B cell (primary cell): ENCODE data around the gene AGPAT3. TPM values are rescaled to one million over a fixed set of nuclear protein-coding genes. Genes with fewer than 3 reads are reported as not detected.

Experiments used
- ATAC-seq: fragments of 200-7000 bp; cut with Tn5 transposase; one replicate; pipeline ENCODE4 v1.10.0; 2021; ENCODE audit warnings: low read depth, mild to moderate bottlenecking, moderate number of reproducible peaks, moderate library complexity
- CTCF ChIA-PET: fragments of 350-600 bp; sonication (Branson Sonifier 250); formaldehyde crosslinking; loops from one replicate; lab custom pipeline; 2021; ENCODE audit warnings: antibody characterized with exemption, inconsistent platforms; lab: Charles Lee
- POLR2A ChIA-PET: fragments of 350-600 bp; sonication (Branson Sonifier 250); formaldehyde crosslinking; loops from one replicate; lab custom pipeline; 2021; ENCODE audit warnings: antibody characterized with exemption; lab: Charles Lee
- DNase-seq: peaks from one replicate; pipeline ENCODE4 v3.0.0; 2013
- H2AFZ ChIP-seq: 2 replicates; pipeline ENCODE4 v1.6.1; 2012; ENCODE audit warnings: mild to moderate bottlenecking, low read depth, low read length; ENCODE audit not compliant: insufficient read depth, poor library complexity, severe bottlenecking
- H3K27ac ChIP-seq, 2 donors: 1 replicate in 1 of 2; 2 replicates in 1 of 2; pipeline ENCODE4 v1.5.1; 2012 to 2013; ENCODE audit warnings: low read length in 2 of 2, mild to moderate bottlenecking in 2 of 2, moderate library complexity in 1 of 2
- H3K27me3 ChIP-seq, 4 experiments: fragments of 200-600 bp in 1 of 4; sonication (generic) in 1 of 4; replicated peaks in 1 of 4; 1 replicate in 2 of 4; 2 replicates in 2 of 4; pipeline versions ENCODE4 v1.6.1 to v1.7.0; 2013 to 2016; ENCODE audit warnings: low read length in 3 of 4, mild to moderate bottlenecking in 2 of 4, mixed read lengths in 1 of 4, moderate library complexity in 1 of 4; ENCODE audit not compliant: insufficient read depth in 4 of 4, control insufficient read depth in 3 of 4; ENCODE audit errors: control extremely low read depth in 1 of 4
- H3K36me3 ChIP-seq, 2 experiments: replicated peaks in 1 of 2; 1 replicate in 1 of 2; 2 replicates in 1 of 2; pipeline versions ENCODE4 v1.6.1 to v1.7.1; 2013; ENCODE audit warnings: low read length in 1 of 2; ENCODE audit not compliant: insufficient read depth in 2 of 2, control insufficient read depth in 1 of 2; ENCODE audit errors: control extremely low read depth in 1 of 2, extremely low read depth in 1 of 2
- H3K4me1 ChIP-seq, 2 donors: fragments of 200-600 bp in 1 of 2; sonication (generic) in 1 of 2; 1 replicate in 1 of 2; 2 replicates in 1 of 2; pipeline versions ENCODE4 v1.5.1 to v1.6.1; 2013 to 2017; ENCODE audit warnings: low read length in 2 of 2; ENCODE audit not compliant: control insufficient read depth in 2 of 2, insufficient read depth in 2 of 2
- H3K4me2 ChIP-seq: replicated peaks from 2 replicates; pipeline ENCODE3; 2012; ENCODE audit warnings: mild to moderate bottlenecking, low read depth, low read length; ENCODE audit not compliant: poor library complexity, severe bottlenecking
- H3K4me3 ChIP-seq, 5 experiments: fragments of 200-600 bp in 1 of 5; sonication (generic) in 1 of 5; 1 replicate in 3 of 5; 2 replicates in 2 of 5; pipeline versions ENCODE4 v1.5.1 to v1.7.0; 2011 to 2016; ENCODE audit warnings: low read length in 4 of 5, mild to moderate bottlenecking in 4 of 5, low read depth in 2 of 5, control low read depth in 1 of 5, moderate library complexity in 1 of 5; ENCODE audit not compliant: insufficient read depth in 1 of 5; ENCODE audit errors: control extremely low read depth in 1 of 5, extremely low read depth in 1 of 5
- H3K79me2 ChIP-seq: fragments of 200-600 bp; sonication (generic); one replicate; pipeline ENCODE4 v1.6.0; 2016; ENCODE audit warnings: low read length; ENCODE audit not compliant: control insufficient read depth, insufficient read depth
- H3K9ac ChIP-seq: fragments of 200-600 bp; sonication (generic); 2 replicates; pipeline ENCODE4 v1.6.1; 2017; ENCODE audit warnings: mild to moderate bottlenecking, low read length, moderate library complexity
- H3K9me3 ChIP-seq, 3 donors: one replicate each; pipeline versions ENCODE4 v1.6.1 to v1.7.1; 2013; ENCODE audit warnings: low read length in 2 of 3; ENCODE audit not compliant: control insufficient read depth in 2 of 3, insufficient read depth in 1 of 3; ENCODE audit errors: control extremely low read depth in 1 of 3
- H4K20me1 ChIP-seq: 2 replicates; pipeline ENCODE4 v1.6.0; 2012; ENCODE audit warnings: mild to moderate bottlenecking, low read length; ENCODE audit not compliant: insufficient read depth, control insufficient read depth, poor library complexity, severe bottlenecking
- H3K27ac Mint-ChIP-seq: one replicate; pipeline ENCODE4 v1.8.0; 2021; ENCODE audit warnings: mixed read lengths
- H3K27me3 Mint-ChIP-seq: one replicate; pipeline ENCODE4 v1.8.0; 2021; ENCODE audit warnings: mixed read lengths
- H3K4me1 Mint-ChIP-seq: one replicate; pipeline ENCODE4 v1.8.0; 2021; ENCODE audit warnings: mixed read lengths
- H3K4me3 Mint-ChIP-seq: one replicate; pipeline ENCODE4 v1.8.0; 2021; ENCODE audit warnings: mixed read lengths
- H3K9me3 Mint-ChIP-seq: one replicate; pipeline ENCODE4 v1.8.0; 2022; ENCODE audit warnings: mixed read lengths; ENCODE audit not compliant: insufficient read depth
- CTCF ChIP-seq: fragments of 200-600 bp; IDR thresholded peaks from one replicate; pipeline ENCODE4 v1.8.0; 2022; ENCODE audit warnings: antibody characterized with exemption, mild to moderate bottlenecking
- EZH2 ChIP-seq: IDR thresholded peaks from 2 replicates; pipeline ENCODE4 v1.6.1; 2012; ENCODE audit warnings: borderline replicate concordance, low read depth, mild to moderate bottlenecking, moderate library complexity, low read length; ENCODE audit not compliant: insufficient read depth, poor library complexity, severe bottlenecking
- WGBS: methylation state at CpG from one replicate; pipeline ENCODE4 v1.1.5; 2013; ENCODE audit warnings: missing lambda C conversion rate; ENCODE audit not compliant: insufficient coverage; 5-methylcytosine and 5-hydroxymethylcytosine counted together
- intact Hi-C: fragments of 100-400 bp; cut with micrococcal nuclease; formaldehyde crosslinking; loops from one replicate; pipeline ENCODE4 v1.10.0; 2022
- polyA plus RNA-seq: library from polyadenylated mRNA; depleted of rRNA; stranded (reverse); fragments of >200 nt; gene quantifications from 2 replicates; pipeline ENCODE4 v1.2.3, GENCODE V29; 2012
- total RNA-seq, 2 donors: library from RNA; stranded (reverse); fragments of 120-200 nt in 1 of 2; gene quantifications; 1 replicate in 1 of 2; 2 replicates in 1 of 2; pipeline versions ENCODE4 v1.2.3 to v1.2.4, GENCODE V29; 2013 to 2022

AGPAT3 gene
- total and polyA plus RNA-seq, 2 donors (not counting 1 experiment from before 2014, with no cell fraction given) = 14.3 to 49.3 TPM

DNA sequence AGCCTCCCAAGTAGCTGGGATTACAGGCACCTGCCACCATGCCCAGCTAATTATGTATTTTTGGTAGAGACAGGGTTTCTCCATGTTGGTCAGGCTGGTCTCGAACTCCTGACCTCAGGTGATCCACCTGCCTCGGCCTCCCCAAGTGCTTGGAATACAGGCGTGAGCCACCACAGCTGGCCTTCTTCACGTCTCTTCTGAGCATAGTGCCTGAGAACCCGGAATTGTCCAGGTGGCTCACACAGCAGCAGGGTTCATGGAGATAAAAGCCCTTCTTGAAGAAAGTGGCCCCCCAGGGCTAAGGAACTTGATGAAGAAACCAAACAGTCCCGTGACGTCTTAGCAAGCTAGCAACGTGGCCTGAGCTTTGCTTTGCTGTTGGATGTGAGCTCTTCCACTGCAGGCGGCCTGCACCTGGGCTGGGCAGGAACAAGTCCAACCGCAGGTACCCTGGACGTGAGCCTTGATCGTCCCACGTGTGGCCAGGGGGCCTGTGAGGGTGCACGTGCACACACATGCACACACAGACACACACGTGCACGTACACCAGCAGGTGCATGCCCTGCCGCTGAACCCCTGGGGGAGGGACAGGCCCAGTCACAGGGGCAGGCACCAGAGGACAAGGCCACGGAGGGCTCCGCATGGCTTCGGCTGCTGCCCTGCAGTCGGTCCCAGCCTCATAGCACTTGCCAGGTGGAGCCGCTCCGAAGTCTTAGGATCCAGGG lies 123.6 kb downstream of the AGPAT3 start:
- CTCF ChIA-PET = interaction anchor here (0.6 to 1.3 kb wide), 2 partner anchors 13 to 33 kb away, joined by 3 to 10 read pairs; no protein-coding TSS in a partner anchor
- no peak overlapping the region for H3K27ac ChIP-seq
- no peak overlapping the region for H3K4me2 ChIP-seq
- 86% methylated on average over 23 of the region's 23 CpGs for WGBS
- TF ChIP-seq EZH2 = no peak
- TF ChIP-seq CTCF = no peak
- H2AFZ ChIP-seq = no peak overlapping the region
- ATAC-seq (no peak), DNase-seq (no peak)
- H3K9ac ChIP-seq = no peak overlapping the region
- no peaks in the 10 kb centered on the region for H3K27me3 Mint-ChIP-seq
- no peak overlapping the region for H3K4me3 ChIP-seq
- H3K79me2 ChIP-seq = no peaks in the 10 kb centered on the region
- H3K27ac Mint-ChIP-seq = no peak overlapping the region
- no peaks in the 10 kb centered on the region for H3K9me3 Mint-ChIP-seq
- peaks cover 8% of the 10 kb centered on the region for H3K4me1 Mint-ChIP-seq
- no peaks in the 10 kb centered on the region for H4K20me1 ChIP-seq
- no peak overlapping the region for H3K4me3 Mint-ChIP-seq
- intact Hi-C loops = no loop called here
- peaks cover 0 to 5% (median 0%) of the 10 kb centered on the region in 4 experiments for H3K27me3 ChIP-seq
- POLR2A ChIA-PET = no interaction called here
- no peaks in the 10 kb centered on the region for H3K4me1 ChIP-seq
- no peaks in the 10 kb centered on the region for H3K9me3 ChIP-seq
- no peaks in the 10 kb centered on the region for H3K36me3 ChIP-seq

GRCh38 chr21:43989401-43989800 lies 124.4 kb downstream of the AGPAT3 start:
- Histone ChIP-seq H3K4me1 (no peaks in the 10 kb centered on the region), H3K79me2 (no peaks in the 10 kb centered on the region), H3K4me3 (no peak overlapping the region), H3K9ac (no peak overlapping the region), H2AFZ (no peak overlapping the region), H3K27me3 (peaks cover 0 to 5% (median 1%) of the 10 kb centered on the region in 4 experiments), H3K4me2 (no peak overlapping the region), H3K9me3 (no peaks in the 10 kb centered on the region), H3K27ac (no peak overlapping the region), H3K36me3 (no peaks in the 10 kb centered on the region), H4K20me1 (no peaks in the 10 kb centered on the region)
- H3K4me1 Mint-ChIP-seq = peaks cover 8% of the 10 kb centered on the region
- TF ChIP-seq CTCF (no peak), EZH2 (no peak)
- POLR2A ChIA-PET = no interaction called here
- no peak overlapping the region for H3K4me3 Mint-ChIP-seq
- DNase-seq (no peak), ATAC-seq (no peak)
- 93% methylated on average over 5 of the region's 7 CpGs for WGBS
- H3K9me3 Mint-ChIP-seq = no peaks in the 10 kb centered on the region
- intact Hi-C loops = no loop called here
- H3K27ac Mint-ChIP-seq = no peak overlapping the region
- H3K27me3 Mint-ChIP-seq = no peaks in the 10 kb centered on the region
- CTCF ChIA-PET = interaction anchor here (0.6 kb wide), 1 partner anchor 32 kb away, joined by 3 read pairs; no protein-coding TSS in a partner anchor
